Measurements from ENCODE around the gene OTOP1. TPM values are rescaled to one million over a fixed set of nuclear protein-coding genes. Genes with fewer than 3 reads are reported as not detected.
"Not testable (repeated sequence)": the region's sequence is repeated elsewhere in the genome, so short reads cannot be mapped to it uniquely, and the experiment has no call there.

OTOP1 gene
- total RNA-seq, 1 experiment from 2014 or later, result not detected

DNA sequence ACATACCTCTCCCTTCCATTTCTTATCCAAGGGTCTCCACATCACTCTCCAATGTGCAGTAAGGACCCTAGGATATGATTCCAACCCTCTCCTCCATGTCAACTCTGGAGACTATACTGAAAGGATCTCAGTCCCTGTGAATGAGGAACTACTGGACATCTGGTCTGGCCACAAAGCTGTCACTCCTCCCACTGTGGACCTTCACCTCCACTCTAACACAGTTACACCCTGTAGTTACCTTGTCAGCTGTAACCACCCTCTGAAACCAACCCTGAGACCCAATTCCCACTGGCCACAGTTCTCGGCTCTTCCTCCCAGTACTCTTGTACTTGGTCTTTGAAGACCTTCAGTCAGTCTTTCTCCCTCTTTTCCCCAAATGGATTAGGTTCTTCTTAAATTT lies 18.4 kb upstream of the OTOP1 start:
- CTCF ChIA-PET, result no interaction called here
- no peaks in the 10 kb centered on the region for H3K27me3 Mint-ChIP-seq (ENCODE audit: insufficient read depth, unreplicated experiment)
- no TSS peak for BruUV-seq (replicated peaks)

GRCh38 chr4:4239551-4239950 lies 12.8 kb upstream of the OTOP1 start:
- peaks cover 77% of the 10 kb centered on the region for H3K36me3 Mint-ChIP-seq (ENCODE audit: insufficient read depth, unreplicated experiment)
- BruUV-seq (replicated peaks); intact Hi-C loops (cut with micrococcal nuclease): not testable (repeated sequence)

More for the DNA sequence above, 18.4 kb upstream of the OTOP1 start:
- Mint-ChIP-seq H3K4me1 (ENCODE audit: insufficient read depth, unreplicated experiment) (peaks cover 25% of the 10 kb centered on the region), H3K36me3 (ENCODE audit: insufficient read depth, unreplicated experiment) (peaks cover 61% of the 10 kb centered on the region), H3K4me3 (ENCODE audit: unreplicated experiment) (no peak overlapping the region), H3K27ac (ENCODE audit: low read depth, unreplicated experiment) (no peak overlapping the region), H3K9me3 (ENCODE audit: unreplicated experiment) (no peaks in the 10 kb centered on the region)
- no peak for TF ChIP-seq CTCF (IDR thresholded peaks at IDR 0.05; ENCODE audit: unreplicated experiment)
- POLR2A ChIA-PET, result no interaction called here
- intact Hi-C loops (cut with micrococcal nuclease), result no loop called here
- DNase-seq (ENCODE audit: unreplicated experiment), result no peak

DNA sequence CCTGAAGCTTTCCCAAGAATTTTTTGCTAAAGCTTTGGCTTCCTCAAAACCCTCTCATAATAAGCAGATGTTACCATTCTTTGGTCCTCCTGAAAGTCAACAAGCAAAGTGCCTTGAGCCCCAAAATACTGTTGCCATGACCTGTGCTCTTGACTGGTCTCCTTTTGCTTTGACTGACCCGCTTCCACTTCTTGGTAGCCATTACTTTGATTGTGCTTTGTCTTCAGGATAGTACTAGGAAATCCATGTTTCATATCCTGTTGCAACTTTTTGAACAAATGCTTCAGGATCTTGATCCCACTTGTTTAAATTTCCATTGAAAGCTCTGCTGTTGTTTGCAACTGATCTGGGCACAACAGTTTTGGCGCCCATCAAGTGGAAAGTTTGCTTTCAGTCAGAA lies 6.9 kb upstream of the OTOP1 start:
- TF ChIP-seq CTCF (IDR thresholded peaks at IDR 0.05; ENCODE audit: unreplicated experiment), result no peak
- intact Hi-C loops (cut with micrococcal nuclease), result no loop called here
- peaks cover 6% of the 10 kb centered on the region for H3K9me3 Mint-ChIP-seq (ENCODE audit: unreplicated experiment)
- no peak overlapping the region for H3K27ac Mint-ChIP-seq (ENCODE audit: low read depth, unreplicated experiment)
- H3K36me3 Mint-ChIP-seq (ENCODE audit: insufficient read depth, unreplicated experiment), result peaks cover 21% of the 10 kb centered on the region
- H3K27me3 Mint-ChIP-seq (ENCODE audit: insufficient read depth, unreplicated experiment), result peaks cover 3% of the 10 kb centered on the region
- ChIA-PET CTCF (interaction anchor here (0.9 kb wide), 1 partner anchor 10 kb away, joined by 3 read pairs; no protein-coding TSS in a partner anchor), POLR2A (no interaction called here)
- no TSS peak for BruUV-seq (replicated peaks)
- H3K4me3 Mint-ChIP-seq (ENCODE audit: unreplicated experiment), result no peak overlapping the region
- peaks cover 6% of the 10 kb centered on the region for H3K4me1 Mint-ChIP-seq (ENCODE audit: insufficient read depth, unreplicated experiment)
- DNase-seq (ENCODE audit: unreplicated experiment), result no peak

More at GRCh38 chr4:4239551-4239950, 12.8 kb upstream of the OTOP1 start:
- CTCF ChIA-PET; H3K4me1 Mint-ChIP-seq (ENCODE audit: insufficient read depth, unreplicated experiment); H3K27ac Mint-ChIP-seq (ENCODE audit: low read depth, unreplicated experiment); DNase-seq (ENCODE audit: unreplicated experiment); H3K27me3 Mint-ChIP-seq (ENCODE audit: insufficient read depth, unreplicated experiment); H3K9me3 Mint-ChIP-seq (ENCODE audit: unreplicated experiment); POLR2A ChIA-PET; H3K4me3 Mint-ChIP-seq (ENCODE audit: unreplicated experiment): not testable (repeated sequence)

DNA sequence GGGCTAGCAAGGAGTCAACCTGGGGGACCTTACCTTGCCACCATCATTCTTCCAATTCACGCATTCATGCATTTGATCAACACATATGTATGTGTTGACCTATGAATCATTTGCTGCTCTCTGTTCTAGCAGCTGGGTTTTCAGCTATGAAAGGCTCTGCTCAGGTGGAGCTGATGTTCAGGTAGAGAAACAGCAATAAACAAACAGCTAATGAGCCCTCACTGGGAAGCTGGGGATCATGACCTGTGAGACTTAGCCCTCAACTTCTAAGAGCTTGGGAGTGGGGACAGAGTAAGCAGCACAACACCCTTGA lies 1.6 kb upstream of the OTOP1 start:
- BruUV-seq (replicated peaks), result no TSS peak
- TF ChIP-seq CTCF (IDR thresholded peaks at IDR 0.05; ENCODE audit: unreplicated experiment), result no peak
- Mint-ChIP-seq H3K4me3 (ENCODE audit: unreplicated experiment) (no peak overlapping the region), H3K4me1 (ENCODE audit: insufficient read depth, unreplicated experiment) (no peaks in the 10 kb centered on the region), H3K36me3 (ENCODE audit: insufficient read depth, unreplicated experiment) (no peaks in the 10 kb centered on the region), H3K9me3 (ENCODE audit: unreplicated experiment) (no peaks in the 10 kb centered on the region), H3K27ac (ENCODE audit: low read depth, unreplicated experiment) (no peak overlapping the region), H3K27me3 (ENCODE audit: insufficient read depth, unreplicated experiment) (peaks cover 40% of the 10 kb centered on the region)
- intact Hi-C loops (cut with micrococcal nuclease), result no loop called here
- DNase-seq (ENCODE audit: unreplicated experiment), result no peak
- ChIA-PET POLR2A (interaction anchor here (0.7 kb wide), 1 partner anchor 19 kb away, joined by 3 read pairs; no protein-coding TSS in a partner anchor), CTCF (no interaction called here)
